Medulla oblongata (tissue), 1 donor: Measurements from ENCODE around the gene HDDC3.

ENCODE experiments used
- DNase-seq: peaks from one replicate; pipeline ENCODE4 v3.0.0-alpha.2; 2015; ENCODE audit errors: extremely low spot score

Gene HDDC3

GRCh38 chr15:90931828-90932659, at the start of gene HDDC3:
Gene HDDC3 (minus strand): TSS chr15:90932549. CDS start chr15:90932540, 9 bp downstream.
- peak; percentile 85 for DNase-seq

- DNase-seq: no peak
Measured at GRCh38 chr15:90982135-90982534, 49.8 kb upstream of the HDDC3 start.

GRCh38 chr15:90981681-90982080, 49.3 kb upstream of the HDDC3 start:
- DNase-seq: no peak

GRCh38 chr15:90979582-90979981, 47.2 kb upstream of the HDDC3 start:
- no peak for DNase-seq

- no peak for DNase-seq
Measured at GRCh38 chr15:90974216-90974615, 41.9 kb upstream of the HDDC3 start.

GRCh38 chr15:90972133-90972532, 39.8 kb upstream of the HDDC3 start:
- no peak for DNase-seq

GRCh38 chr15:90970274-90970673, 37.9 kb upstream of the HDDC3 start:
- DNase-seq: no peak

GRCh38 chr15:90968434-90968833, 36.1 kb upstream of the HDDC3 start:
- DNase-seq: no peak

- no peak for DNase-seq
Measured at GRCh38 chr15:90967206-90967605, 34.9 kb upstream of the HDDC3 start.

GRCh38 chr15:90966262-90966661, 33.9 kb upstream of the HDDC3 start:
- no peak for DNase-seq

GRCh38 chr15:90962021-90962420, 29.7 kb upstream of the HDDC3 start:
- DNase-seq: no peak

GRCh38 chr15:90960298-90961091, 28.1 kb upstream of the HDDC3 start:
- DNase-seq: no peak

GRCh38 chr15:90959894-90960293, 27.5 kb upstream of the HDDC3 start:
- peak; percentile 76 for DNase-seq

- no peak for DNase-seq
Measured at GRCh38 chr15:90959028-90959595, 26.8 kb upstream of the HDDC3 start.

GRCh38 chr15:90957791-90958190, 25.4 kb upstream of the HDDC3 start:
- no peak for DNase-seq

- no peak for DNase-seq
Measured at GRCh38 chr15:90957031-90957790, 24.9 kb upstream of the HDDC3 start.

GRCh38 chr15:90956274-90957030, 24.1 kb upstream of the HDDC3 start:
- peak; percentile 60 for DNase-seq

- no peak for DNase-seq
Measured at GRCh38 chr15:90955624-90956273, 23.4 kb upstream of the HDDC3 start.

- peak; percentile 97 for DNase-seq
Measured at GRCh38 chr15:90954712-90955623, 22.6 kb upstream of the HDDC3 start, which contains the start of gene RCCD1. Gene RCCD1 (plus strand): TSS chr15:90954884. CDS start chr15:90956735, 1,851 bp downstream.
